Measurements from ENCODE around the gene GUF1.
"Not testable (repeated sequence)": the region's sequence is repeated elsewhere in the genome, so short reads cannot be mapped to it uniquely, and the experiment has no call there.

Gene GUF1

GRCh38 chr4:44701037-44701436, 22.8 kb downstream of the GUF1 start:
- no peak for DNase-seq (ENCODE audit: low spot score)

GRCh38 chr4:44704673-44705072, 26.5 kb downstream of the GUF1 start:
- no peak for DNase-seq (ENCODE audit: low spot score)

- no peak for DNase-seq (ENCODE audit: low spot score)
Observed at GRCh38 chr4:44713125-44713524, 34.9 kb downstream of the GUF1 start.

GRCh38 chr4:44716597-44716996, 38.4 kb downstream of the GUF1 start:
- DNase-seq (ENCODE audit: low spot score) = no peak

GRCh38 chr4:44720371-44720770, 42.2 kb downstream of the GUF1 start:
- DNase-seq (ENCODE audit: low spot score) = no peak

GRCh38 chr4:44722001-44722400, 43.8 kb downstream of the GUF1 start:
- no peak for DNase-seq (ENCODE audit: low spot score)

GRCh38 chr4:44725166-44725565, 46.9 kb downstream of the GUF1 start:
- DNase-seq (ENCODE audit: low spot score) = no peak

- no peak for DNase-seq (ENCODE audit: low spot score)
Observed at GRCh38 chr4:44725726-44726037, 47.5 kb downstream of the GUF1 start.

GRCh38 chr4:44726038-44726871, 48.0 kb downstream of the GUF1 start, which contains the start of gene GNPDA2:
TSS of gene GNPDA2 (minus strand) at chr4:44726556. CDS start at chr4:44722207, 4,349 bp downstream.
- peak; percentile 96 for DNase-seq (ENCODE audit: low spot score)

- DNase-seq (ENCODE audit: low spot score) = no peak
Observed at GRCh38 chr4:44727471-44727870, 49.3 kb downstream of the GUF1 start.

- not testable (repeated sequence) for DNase-seq (ENCODE audit: low spot score)
Observed at GRCh38 chr4:44728694-44729093, 50.5 kb downstream of the GUF1 start.

- DNase-seq (ENCODE audit: low spot score) = no peak
Observed at GRCh38 chr4:44736900-44737299, 58.7 kb downstream of the GUF1 start.

- DNase-seq (ENCODE audit: low spot score) = no peak
Observed at GRCh38 chr4:44738615-44739014, 60.4 kb downstream of the GUF1 start.

- no peak for DNase-seq (ENCODE audit: low spot score)
Observed at GRCh38 chr4:44740201-44740600, 62.0 kb downstream of the GUF1 start.
